HCT116 (cell line): ENCODE measurements around the gene PTPRZ1. TPM values are rescaled to one million over a fixed set of nuclear protein-coding genes. Genes with fewer than 3 reads are reported as not detected.

ENCODE experiments used
- ATAC-seq: fragments of 200-7000 bp; cut with Tn5 transposase; 2 replicates; pipeline ENCODE4 v1.9.1; 2020; ENCODE audit warnings: mild to moderate bottlenecking, moderate library complexity
- BruUV-seq: library from RNA; stranded (reverse); fragments of 400-500 nt; replicated peaks from 2 replicates; lab custom pipeline; 2021; lab: Mats Ljungman, UMichigan
- CTCF ChIA-PET: fragments of 300-600 bp; sonication (Branson Sonifier 250); formaldehyde crosslinking; loops from one replicate; lab custom pipeline; 2021; ENCODE audit warnings: antibody characterized with exemption; lab: Charles Lee
- POLR2A ChIA-PET: fragments of 300-600, 350-600 bp; sonication (Branson Sonifier 250); formaldehyde crosslinking; loops from one replicate; lab custom pipeline; 2021; ENCODE audit warnings: antibody characterized with exemption; lab: Charles Lee
- RAD21 ChIA-PET, 2 experiments: fragments of 300-600 bp; sonication (Branson Sonifier 250); formaldehyde crosslinking; loops; one replicate each; lab custom pipeline; 2023; ENCODE audit warnings: low total read pairs in 2 of 2; ENCODE audit not compliant: uncharacterized antibody in 2 of 2, unreplicated experiment in 2 of 2, low non-redundant PET in 1 of 2; lab: Charles Lee
- DNase-seq: peaks from one replicate; pipeline ENCODE4 v3.0.0-alpha.2; 2010; ENCODE audit warnings: low read depth, low spot score
- H2AFZ ChIP-seq: fragments of 200-600 bp; shearing (Covaris generic), sonication (generic); 2 replicates; pipeline ENCODE4 v1.6.1; 2017; ENCODE audit warnings: low read depth, mixed run types, mixed read lengths, antibody characterized with exemption, low read length; ENCODE audit not compliant: poor library complexity, severe bottlenecking
- H3K27ac ChIP-seq: 2 replicates; pipeline ENCODE4 v1.5.1; 2012; ENCODE audit warnings: low read depth, low read length
- H3K27me3 ChIP-seq: fragments of 200-600 bp; sonication (generic); 2 replicates; pipeline ENCODE4 v1.6.1; 2016; ENCODE audit warnings: mixed run types, low read length, mixed read lengths; ENCODE audit not compliant: insufficient read depth
- H3K36me3 ChIP-seq, 2 experiments: fragments of 200-500 bp in 1 of 2; fragments of 200-600 bp in 1 of 2; sonication (Bioruptor generic) in 1 of 2; sonication (generic) in 1 of 2; 2 replicates each; pipeline versions ENCODE4 v1.5.1 to v1.6.1; 2014 to 2016; ENCODE audit warnings: low read length in 2 of 2, inconsistent platforms in 1 of 2, mixed read lengths in 1 of 2, mixed run types in 1 of 2; ENCODE audit not compliant: insufficient read depth in 2 of 2, control insufficient read depth in 1 of 2
- H3K4me1 ChIP-seq, 2 experiments: fragments of 200-600 bp in 1 of 2; sonication (generic) in 1 of 2; 2 replicates each; pipeline versions ENCODE4 v1.5.1 to v1.6.1; 2012 to 2017; ENCODE audit warnings: low read length in 2 of 2, inconsistent platforms in 1 of 2, mild to moderate bottlenecking in 1 of 2, mixed read lengths in 1 of 2, mixed run types in 1 of 2, moderate library complexity in 1 of 2; ENCODE audit not compliant: insufficient read depth in 2 of 2, control insufficient read depth in 1 of 2
- H3K4me2 ChIP-seq: fragments of 200-600 bp; sonication (generic); 2 replicates; pipeline ENCODE4 v1.6.1; 2017; ENCODE audit warnings: mixed run types, low read length, mixed read lengths
- H3K4me3 ChIP-seq, 2 experiments: fragments of 200-600 bp in 1 of 2; sonication (generic) in 1 of 2; replicated peaks in 1 of 2; 2 replicates each; pipeline ENCODE4 v1.5.1; 2011 to 2016; ENCODE audit warnings: low read length in 2 of 2, control low read depth in 1 of 2, low read depth in 1 of 2, mild to moderate bottlenecking in 1 of 2, mixed read lengths in 1 of 2, mixed run types in 1 of 2
- H3K79me2 ChIP-seq: fragments of 200-600 bp; sonication (generic); 2 replicates; pipeline ENCODE4 v1.6.1; 2017; ENCODE audit warnings: mild to moderate bottlenecking, mixed run types, low read length, moderate library complexity, mixed read lengths; ENCODE audit not compliant: insufficient read depth
- H3K9ac ChIP-seq: fragments of 200-600 bp; sonication (generic); 2 replicates; pipeline ENCODE4 v1.6.1; 2016; ENCODE audit warnings: low read length, mixed read lengths
- H3K9me2 ChIP-seq: fragments of 200-600 bp; sonication (generic), shearing (Covaris generic); 2 replicates; pipeline ENCODE4 v1.6.1; 2017; ENCODE audit warnings: mixed run types, mild to moderate bottlenecking, moderate library complexity; ENCODE audit not compliant: insufficient read depth
- H3K9me3 ChIP-seq, 2 experiments: fragments of 200-500 bp in 1 of 2; fragments of 200-600 bp in 1 of 2; sonication (Bioruptor generic) in 1 of 2; sonication (generic) in 1 of 2; 2 replicates each; pipeline ENCODE4 v1.6.1; 2014 to 2017; ENCODE audit warnings: low read length in 2 of 2, mixed read lengths in 2 of 2, inconsistent platforms in 1 of 2, low read depth in 1 of 2, mild to moderate bottlenecking in 1 of 2, mixed run types in 1 of 2, moderate library complexity in 1 of 2; ENCODE audit not compliant: control insufficient read depth in 1 of 2, insufficient read depth in 1 of 2
- H4K20me1 ChIP-seq: fragments of 200-600 bp; sonication (generic), shearing (Covaris generic); 2 replicates; pipeline ENCODE4 v1.6.1; 2017; ENCODE audit warnings: mixed run types, mild to moderate bottlenecking, moderate library complexity; ENCODE audit not compliant: insufficient read depth
- ATF3 ChIP-seq: IDR thresholded peaks from 2 replicates; pipeline ENCODE4 v1.6.1; 2012
- CBX3 ChIP-seq: IDR thresholded peaks from 2 replicates; pipeline ENCODE4 v1.6.1; 2012; ENCODE audit warnings: low read depth
- CTCF ChIP-seq, 3 experiments: fragments of 200-600 bp in 1 of 3; sonication (generic) in 1 of 3; IDR thresholded peaks in 2 of 3; conservative IDR thresholded peaks in 1 of 3; 2 replicates each; pipeline ENCODE4 v1.5.1; 2012 to 2017; ENCODE audit warnings: low read depth in 2 of 3, low read length in 2 of 3, antibody characterized with exemption in 1 of 3, borderline replicate concordance in 1 of 3, control low read depth in 1 of 3, mild to moderate bottlenecking in 1 of 3, mixed read lengths in 1 of 3, mixed run types in 1 of 3, moderate library complexity in 1 of 3; ENCODE audit not compliant: insufficient read depth in 1 of 3
- ELF1 ChIP-seq: IDR thresholded peaks from 2 replicates; pipeline ENCODE4 v1.6.1; 2012; ENCODE audit warnings: low read depth, borderline replicate concordance
- EZH2 ChIP-seq: fragments of 200-600 bp; sonication (generic); IDR thresholded peaks from 2 replicates; pipeline ENCODE4 v1.6.1; 2017; ENCODE audit warnings: antibody characterized with exemption, mixed run types
- EZH2phosphoT487 ChIP-seq: fragments of 200-600 bp; IDR thresholded peaks from 2 replicates; pipeline ENCODE4 v1.6.1; 2018; ENCODE audit warnings: antibody characterized with exemption, borderline replicate concordance
- JUND ChIP-seq: IDR thresholded peaks from 2 replicates; pipeline ENCODE4 v1.6.1; 2012
- MAX ChIP-seq: IDR thresholded peaks from 2 replicates; pipeline ENCODE4 v1.6.1; 2012
- POLR2AphosphoS5 ChIP-seq: IDR thresholded peaks from 2 replicates; pipeline ENCODE4 v1.6.1; 2011; ENCODE audit warnings: mild to moderate bottlenecking, low read depth, low read length, moderate library complexity
- REST ChIP-seq: IDR thresholded peaks from 2 replicates; pipeline ENCODE4 v1.6.1; 2012; ENCODE audit warnings: low read depth
- SP1 ChIP-seq: IDR thresholded peaks from 2 replicates; pipeline ENCODE4 v1.6.1; 2012; ENCODE audit warnings: low read depth
- TCF7L2 ChIP-seq: IDR thresholded peaks from 2 replicates; pipeline ENCODE4 v1.7.0; 2011; ENCODE audit warnings: borderline replicate concordance, inconsistent platforms; ENCODE audit not compliant: insufficient read depth, insufficient read length; ENCODE audit errors: extremely low read depth
- YY1 ChIP-seq: IDR thresholded peaks from 2 replicates; pipeline ENCODE4 v1.6.1; 2011; ENCODE audit warnings: low read length, low read depth, moderate library complexity, mild to moderate bottlenecking; ENCODE audit not compliant: insufficient replicate concordance; ENCODE audit errors: extremely low read depth
- ZBTB33 ChIP-seq: IDR thresholded peaks from 2 replicates; pipeline ENCODE4 v1.6.1; 2011; ENCODE audit warnings: mild to moderate bottlenecking, low read length, moderate library complexity; ENCODE audit not compliant: insufficient replicate concordance; ENCODE audit errors: extremely low read depth
- ZFX ChIP-seq: fragments of 450-650 bp; IDR thresholded peaks from 2 replicates; pipeline ENCODE4 v1.6.1; 2017
- ZNF274 ChIP-seq: fragments of 200-500 bp; sonication (Bioruptor generic); IDR thresholded peaks from 2 replicates; pipeline ENCODE4 v1.6.1; 2014; ENCODE audit warnings: mild to moderate bottlenecking, low read depth, low read length, inconsistent platforms
- intact Hi-C: fragments of 100-400 bp; cut with micrococcal nuclease; formaldehyde crosslinking; loops from 2 replicates; pipeline ENCODE4 v1.10.0; 2022
- total RNA-seq: library from RNA; stranded (reverse); gene quantifications from one replicate; pipeline ENCODE4 v1.2.1, GENCODE V29; 2021; ENCODE audit not compliant: unreplicated experiment

The PTPRZ1 gene
- total RNA-seq, 1 experiment from 2014 or later, result 0.25 TPM

- Histone ChIP-seq H4K20me1 (no peaks in the 10 kb centered on the region), H3K4me2 (no peak overlapping the region), H3K4me3 (no peak overlapping the region)
- DNase-seq, result no peak
- RAD21 ChIA-PET, result no interaction called here
- CTCF ChIA-PET, result no interaction called here
- TF ChIP-seq MAX (no peak), REST (no peak), ZFX (no peak), YY1 (no peak), ELF1 (no peak), ZNF274 (no peak), ZBTB33 (no peak), EZH2 (no peak), SP1 (no peak), ATF3 (no peak), EZH2phosphoT487 (no peak), CBX3 (no peak), JUND (no peak), TCF7L2 (no peak), CTCF (IDR thresholded peaks at IDR 0.05 in 2 of 3, conservative IDR thresholded peaks at IDR 0.05 in 1 of 3; ENCODE audit: borderline replicate concordance in 1 of 3, insufficient read depth in 1 of 3, low read depth in 2 of 3, low read length in 2 of 3) (no peak), POLR2AphosphoS5 (no peak)
- TF ChIP-seq, all 23 proteins: peak for 0
- POLR2A ChIA-PET, result no interaction called here
- Histone ChIP-seq H3K27me3 (no peaks in the 10 kb centered on the region), H3K9ac (no peak overlapping the region), H3K36me3 (no peaks in the 10 kb centered on the region), H3K79me2 (no peaks in the 10 kb centered on the region), H3K4me1 (no peaks in the 10 kb centered on the region), H3K27ac (no peak overlapping the region), H2AFZ (no peak overlapping the region), H3K9me2 (no peaks in the 10 kb centered on the region), H3K9me3 (no peaks in the 10 kb centered on the region)
- no TSS peak for BruUV-seq
- intact Hi-C loops, result no loop called here
- ATAC-seq, result no peak
Observed at GRCh38 chr7:121824276-121824675, 48.7 kb upstream of the PTPRZ1 start.
